HepG2 (cell line): ENCODE data around the gene MTCH1. TPM values are rescaled to one million over a fixed set of nuclear protein-coding genes. Genes with fewer than 3 reads are reported as not detected.

Experiments used
- ATAC-seq: fragments of 200-7000 bp; cut with Tn5 transposase; 3 replicates; pipeline ENCODE4 v1.9.1; 2020; ENCODE audit warnings: mild to moderate bottlenecking, moderate library complexity
- BruUV-seq: library from RNA; stranded (reverse); fragments of 400-500 nt; replicated peaks from 2 replicates; lab custom pipeline; 2021; lab: Mats Ljungman, UMichigan
- CTCF ChIA-PET: fragments of 300-600 bp; formaldehyde crosslinking; extraction: SDS; loops from one replicate; lab custom pipeline; 2021; ENCODE audit warnings: low total read pairs, inconsistent platforms, low intra/inter-chr PET ratio; lab: Yijun Ruan, JAX
- POLR2A ChIA-PET: fragments of 350-600 bp; sonication (Branson Sonifier 250); formaldehyde crosslinking; loops from one replicate; lab custom pipeline; 2020; ENCODE audit warnings: antibody characterized with exemption, inconsistent platforms; lab: Yijun Ruan, JAX
- DNase-seq: peaks from one replicate; pipeline ENCODE4 v3.0.0-alpha.2; 2015; ENCODE audit warnings: low spot score
- FAIRE-seq: peaks from 3 replicates; lab custom pipeline; 2011; peaks lifted over from hg19 to GRCh38; lab: Jason Lieb, UNC
- H2AFZ ChIP-seq: one replicate; pipeline ENCODE4 v1.6.1; 2011; ENCODE audit warnings: low read length, inconsistent platforms
- H3K27ac ChIP-seq: fragments of 300-600 bp; 3 replicates; pipeline ENCODE4 v1.8.0; 2011; ENCODE audit warnings: mixed run types, mild to moderate bottlenecking, mixed read lengths, low read length, inconsistent platforms; ENCODE audit not compliant: insufficient read depth; ENCODE audit errors: extremely low read length
- H3K27me3 ChIP-seq, 2 experiments: fragments of 200-600 bp in 1 of 2; 2 replicates in 1 of 2; 3 replicates in 1 of 2; pipeline versions ENCODE4 v1.6.0 to v1.8.0; 2011; ENCODE audit warnings: low read length in 2 of 2, mild to moderate bottlenecking in 2 of 2, moderate library complexity in 2 of 2, inconsistent platforms in 1 of 2; ENCODE audit not compliant: insufficient read depth in 2 of 2, control insufficient read depth in 1 of 2
- H3K36me3 ChIP-seq, 2 experiments: fragments of 200-600 bp in 1 of 2; replicated peaks in 1 of 2; 2 replicates in 1 of 2; 3 replicates in 1 of 2; pipeline versions ENCODE4 v1.5.1 to v1.8.0; 2011; ENCODE audit warnings: low read length in 2 of 2, inconsistent platforms in 1 of 2; ENCODE audit not compliant: insufficient read depth in 2 of 2, control insufficient read depth in 1 of 2
- H3K4me1 ChIP-seq: 2 replicates; pipeline ENCODE4 v1.5.1; 2012; ENCODE audit warnings: low read length, inconsistent platforms; ENCODE audit not compliant: insufficient read depth
- H3K4me2 ChIP-seq: 2 replicates; pipeline ENCODE4 v1.6.0; 2011; ENCODE audit warnings: low read depth, low read length, inconsistent platforms
- H3K4me3 ChIP-seq, 3 experiments: fragments of 200-600 bp in 1 of 3; sonication (generic), shearing (Covaris generic) in 1 of 3; replicated peaks in 1 of 3; 2 replicates each; pipeline ENCODE4 v1.5.1; 2011 to 2016; ENCODE audit warnings: low read length in 3 of 3, inconsistent platforms in 2 of 3, low read depth in 2 of 3, mild to moderate bottlenecking in 2 of 3, control low read depth in 1 of 3, mixed read lengths in 1 of 3; ENCODE audit not compliant: insufficient read depth in 1 of 3
- H3K79me2 ChIP-seq: one replicate; pipeline ENCODE4 v1.6.1; 2011; ENCODE audit warnings: low read length, inconsistent platforms; ENCODE audit not compliant: insufficient read depth
- H3K9ac ChIP-seq: 2 replicates; pipeline ENCODE4 v1.6.0; 2011; ENCODE audit warnings: mild to moderate bottlenecking, low read depth, low read length, inconsistent platforms; ENCODE audit not compliant: insufficient read depth
- H3K9me3 ChIP-seq: 2 replicates; pipeline ENCODE4 v1.5.1; 2012; ENCODE audit warnings: mild to moderate bottlenecking, low read length
- H4K20me1 ChIP-seq: 2 replicates; pipeline ENCODE4 v1.6.0; 2011; ENCODE audit warnings: inconsistent platforms, mild to moderate bottlenecking, low read length, moderate library complexity; ENCODE audit not compliant: insufficient read depth
- DNMT1 ChIP-seq: sonication (generic); formaldehyde crosslinking; IDR thresholded peaks from 2 replicates; pipeline ENCODE4 v1.5.1; 2020; ENCODE audit warnings: mild to moderate bottlenecking, missing genetic modification reagents
- FLYWCH1 ChIP-seq: sonication (generic); formaldehyde crosslinking; IDR thresholded peaks from 2 replicates; pipeline ENCODE4 v1.8.1; 2023; ENCODE audit warnings: mild to moderate bottlenecking, missing genetic modification reagents
- SMARCE1 ChIP-seq: fragments of 450-650 bp; IDR thresholded peaks from 2 replicates; pipeline ENCODE4 v1.6.1; 2017; ENCODE audit warnings: borderline replicate concordance
- SP1 ChIP-seq, 2 experiments: fragments of 450-650 bp in 1 of 2; sonication (generic) in 1 of 2; formaldehyde crosslinking in 1 of 2; IDR thresholded peaks; 2 replicates each; pipeline versions ENCODE4 v1.4.0 to v1.6.1; 2016 to 2020; ENCODE audit warnings: missing genetic modification reagents in 1 of 2
- THAP9 ChIP-seq: sonication (generic); formaldehyde crosslinking; IDR thresholded peaks from 2 replicates; pipeline ENCODE4; 2020; ENCODE audit warnings: missing genetic modification reagents, mild to moderate bottlenecking, borderline replicate concordance
- ZBTB34 ChIP-seq: sonication (generic); formaldehyde crosslinking; IDR thresholded peaks from 2 replicates; pipeline ENCODE4 v1.8.0; 2022; ENCODE audit warnings: mild to moderate bottlenecking, missing genetic modification reagents
- ZNF124 ChIP-seq: sonication (generic); formaldehyde crosslinking; IDR thresholded peaks from 2 replicates; pipeline ENCODE4 v1.4.0; 2020; ENCODE audit warnings: missing genetic modification reagents
- ZNF136 ChIP-seq: sonication (generic); formaldehyde crosslinking; IDR thresholded peaks from 2 replicates; pipeline ENCODE4 v1.8.1; 2022; ENCODE audit warnings: low read depth, mild to moderate bottlenecking, moderate library complexity, missing genetic modification reagents
- ZNF142 ChIP-seq: sonication (generic); formaldehyde crosslinking; IDR thresholded peaks from 2 replicates; pipeline ENCODE4 v1.4.0; 2020; ENCODE audit warnings: missing genetic modification reagents
- ZNF496 ChIP-seq: sonication (generic); formaldehyde crosslinking; IDR thresholded peaks from 2 replicates; pipeline ENCODE4 v1.8.1; 2023; ENCODE audit warnings: mild to moderate bottlenecking, moderate library complexity, missing genetic modification reagents; ENCODE audit not compliant: insufficient replicate concordance
- ZNF510 ChIP-seq: sonication (generic); formaldehyde crosslinking; IDR thresholded peaks from 2 replicates; pipeline ENCODE4 v1.4.0; 2020; ENCODE audit warnings: low read depth, mild to moderate bottlenecking, missing genetic modification reagents
- ZNF772 ChIP-seq: sonication (generic); formaldehyde crosslinking; IDR thresholded peaks from 2 replicates; pipeline ENCODE4 v1.5.0; 2020; ENCODE audit warnings: mild to moderate bottlenecking, missing genetic modification reagents
- WGBS: methylation state at CpG from one replicate; pipeline ENCODE4 v1.1.6; 2017; ENCODE audit warnings: low lambda C conversion rate; 5-methylcytosine and 5-hydroxymethylcytosine counted together
- in situ Hi-C: cut with HindIII; loops from 2 replicates; pipeline ENCODE4 v1.10.0; 2017; ENCODE audit warnings: low pct_unique_long_range_greater_than_20kb; ENCODE audit not compliant: extremely low pct_ligation_motif_present
- intact Hi-C: fragments of 100-400 bp; cut with micrococcal nuclease; formaldehyde crosslinking; loops from one replicate; pipeline ENCODE4 v1.10.0; 2022; ENCODE audit not compliant: unreplicated experiment
- polyA plus RNA-seq, 8 experiments: library from polyadenylated mRNA; depleted of rRNA in 3 of 8; stranded (reverse) in 7 of 8; unstranded in 1 of 8; fragments of >200 nt; fragmentation: Illumina TruSeq in 4 of 8; extraction: Trizol in 4 of 8; gene quantifications; 2 replicates each; pipeline versions ENCODE4 v1.2.1 to v1.2.3, GENCODE V29; 2011 to 2016; ENCODE audit warnings: low read depth in 4 of 8, missing spikeins in 1 of 8, mixed read lengths in 1 of 8; ENCODE audit not compliant: insufficient read depth in 1 of 8
- total RNA-seq, 5 experiments: library from RNA; depleted of rRNA; stranded (reverse); fragments of >200 nt; fragmentation: Illumina TruSeq; extraction: Trizol; gene quantifications; 2 replicates each; pipeline ENCODE4 v1.2.3, GENCODE V29; 2016; ENCODE audit warnings: low read depth in 1 of 5

Gene MTCH1
- total and polyA plus RNA-seq, 2 of the 13 experiments (the other 11 are each of a cell fraction or from before 2014, with no cell fraction given), result 86.2 to 144 TPM

- TF ChIP-seq ZNF142 (CRISPR knock-in tag) (no peak), ZNF136 (CRISPR knock-in tag) (no peak)
Observed at GRCh38 chr6:36980876-36981619, 4.9 kb downstream of the MTCH1 start (continued).

- H3K36me3 ChIP-seq, result peaks cover 38 to 56% of the 10 kb centered on the region in 2 experiments
- no peak overlapping the region for H3K4me3 ChIP-seq
- no peak overlapping the region for H3K4me2 ChIP-seq
- peaks cover 48% of the 10 kb centered on the region for H3K79me2 ChIP-seq
- peaks cover 6% of the 10 kb centered on the region for H4K20me1 ChIP-seq
- H3K27ac ChIP-seq, result no peak overlapping the region
- BruUV-seq, result no TSS peak
- ChIA-PET POLR2A (no interaction called here), CTCF (no interaction called here)
- DNase-seq (no peak), ATAC-seq (no peak), FAIRE-seq (no peak)
- no peak overlapping the region for H2AFZ ChIP-seq
- H3K4me1 ChIP-seq, result peaks cover 21% of the 10 kb centered on the region
- 93% methylated on average over 5 of the region's 6 CpGs for WGBS
- no peak overlapping the region for H3K9ac ChIP-seq
- in situ Hi-C loops, result no loop called here
- intact Hi-C loops, result no loop called here
- H3K9me3 ChIP-seq, result no peaks in the 10 kb centered on the region
- H3K27me3 ChIP-seq, result no peaks in the 10 kb centered on the region; a peak in 1 of 5 replicates
- TF ChIP-seq ZNF124 (CRISPR knock-in tag) (no peak), SP1 (IDR thresholded peaks at IDR 0.05) (no peak), SP1 (CRISPR knock-in tag; IDR thresholded peaks at IDR 0.05) (no peak), SMARCE1 (no peak), ZBTB34 (no peak), FLYWCH1 (CRISPR knock-in tag) (no peak), ZNF772 (no peak), DNMT1 (CRISPR knock-in tag) (no peak), ZNF496 (CRISPR knock-in tag) (no peak), ZNF510 (CRISPR knock-in tag) (no peak), THAP9 (CRISPR knock-in tag) (no peak)
Observed at GRCh38 chr6:36980129-36980528, 5.9 kb downstream of the MTCH1 start.
